RWPE2 (cell line): ENCODE results near the gene THYN1.
A peak's percentile ranks its signal among the peaks of the same experiment; 100 is the strongest.

Experiments
- ATAC-seq: fragments of 200-7000 bp; cut with Tn5 transposase; 3 replicates; pipeline ENCODE4 v1.9.1; 2021; ENCODE audit warnings: low read depth
- DNase-seq: peaks from one replicate; pipeline ENCODE4 v3.0.0-alpha.2; 2020; ENCODE audit warnings: low spot score
- H3K27ac ChIP-seq: fragments of 450-650 bp; 2 replicates; pipeline ENCODE4 v1.5.1; 2017; ENCODE audit warnings: mild to moderate bottlenecking; ENCODE audit not compliant: poor library complexity, severe bottlenecking
- H3K27me3 ChIP-seq: fragments of 250-450 bp; sonication (Bioruptor Pico); 2 replicates; pipeline ENCODE4 v1.5.1; 2021; ENCODE audit warnings: mild to moderate bottlenecking, moderate library complexity; ENCODE audit not compliant: insufficient read depth, poor library complexity, severe bottlenecking
- H3K36me3 ChIP-seq: fragments of 250-450 bp; sonication (Bioruptor Pico); 2 replicates; pipeline ENCODE4 v1.5.1; 2020; ENCODE audit warnings: low read depth, mild to moderate bottlenecking, moderate library complexity
- H3K4me1 ChIP-seq: fragments of 250-450 bp; sonication (Bioruptor Pico); 2 replicates; pipeline ENCODE4 v1.5.1; 2021; ENCODE audit warnings: mild to moderate bottlenecking, moderate library complexity; ENCODE audit not compliant: insufficient read depth, poor library complexity, severe bottlenecking
- H3K4me3 ChIP-seq: fragments of 250-450 bp; sonication (Bioruptor Pico); 2 replicates; pipeline ENCODE4 v1.5.1; 2021; ENCODE audit warnings: mild to moderate bottlenecking, moderate library complexity; ENCODE audit not compliant: severe bottlenecking
- H3K9me3 ChIP-seq: fragments of 250-450 bp; sonication (Bioruptor Pico); 2 replicates; pipeline ENCODE4 v1.5.1; 2021; ENCODE audit warnings: mild to moderate bottlenecking, moderate library complexity; ENCODE audit not compliant: severe bottlenecking
- CTCF ChIP-seq: fragments of 450-650 bp; IDR thresholded peaks from one replicate; pipeline ENCODE4 v1.5.1; 2017; ENCODE audit warnings: mild to moderate bottlenecking, moderate library complexity; ENCODE audit not compliant: poor library complexity, severe bottlenecking

The THYN1 gene

GRCh38 chr11:134248910-134249480 lies 4.2 kb downstream of the THYN1 start:
- Histone ChIP-seq H3K4me1 (peaks cover 4% of the 10 kb centered on the region), H3K36me3 (peaks cover 61% of the 10 kb centered on the region), H3K4me3 (no peak overlapping the region), H3K27ac (no peak overlapping the region), H3K27me3 (no peaks in the 10 kb centered on the region), H3K9me3 (no peaks in the 10 kb centered on the region)
- no peak for TF ChIP-seq CTCF
- no peak for DNase-seq
- no peak for ATAC-seq

DNA sequence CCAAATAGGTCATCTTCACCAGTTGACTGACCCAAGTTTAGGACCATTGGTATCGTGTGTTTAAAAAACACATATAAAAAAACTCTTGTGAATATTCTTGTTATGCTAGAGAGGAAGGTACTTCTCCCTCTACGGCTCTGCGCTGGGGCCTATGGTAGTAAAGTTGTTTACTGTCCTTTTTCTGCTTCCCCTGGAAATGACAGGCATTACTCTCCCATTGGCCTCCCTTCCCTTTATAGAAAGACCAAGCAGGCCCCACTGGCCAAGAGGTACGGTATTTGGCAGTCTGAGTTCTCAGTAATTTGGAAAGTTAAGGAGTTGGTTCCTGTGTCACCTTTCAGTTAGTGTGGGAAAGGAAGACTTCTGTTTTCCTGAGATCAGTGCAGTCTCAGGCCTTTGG lies 6.5 kb downstream of the THYN1 start:
- DNase-seq (no peak), ATAC-seq (no peak)
- H3K36me3 ChIP-seq: peaks cover 68% of the 10 kb centered on the region
- no peak for TF ChIP-seq CTCF
- H3K27ac ChIP-seq: no peak overlapping the region
- H3K4me1 ChIP-seq: no peaks in the 10 kb centered on the region
- no peaks in the 10 kb centered on the region for H3K9me3 ChIP-seq
- H3K4me3 ChIP-seq: no peak overlapping the region
- no peaks in the 10 kb centered on the region for H3K27me3 ChIP-seq

DNA sequence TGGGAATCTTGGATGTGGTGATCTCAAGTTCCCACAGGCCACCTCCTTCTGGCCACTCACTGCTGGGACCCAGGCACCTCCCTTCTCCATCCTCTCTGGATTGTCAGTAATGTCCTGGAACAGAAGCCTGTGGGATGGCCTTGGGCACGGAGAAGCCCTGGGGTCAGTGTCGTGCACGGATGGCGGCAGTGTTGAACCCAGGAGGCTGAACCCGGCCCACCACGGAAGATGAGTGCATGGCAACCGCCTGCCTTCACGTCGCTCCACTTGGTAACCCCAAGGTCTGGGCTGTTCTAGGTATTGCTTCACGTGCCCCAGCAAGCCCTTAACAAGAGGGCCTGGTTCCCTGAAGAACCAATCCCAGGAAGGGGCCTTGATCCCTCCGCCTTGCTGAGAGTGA lies 7.1 kb downstream of the THYN1 start:
- no peaks in the 10 kb centered on the region for H3K4me1 ChIP-seq
- H3K36me3 ChIP-seq: peaks cover 62% of the 10 kb centered on the region
- H3K27me3 ChIP-seq: no peaks in the 10 kb centered on the region
- no peaks in the 10 kb centered on the region for H3K9me3 ChIP-seq
- ATAC-seq: no peak
- no peak overlapping the region for H3K4me3 ChIP-seq
- no peak for TF ChIP-seq CTCF
- no peak for DNase-seq
- H3K27ac ChIP-seq: no peak overlapping the region

GRCh38 chr11:134245434-134245833 lies 7.7 kb downstream of the THYN1 start:
- ATAC-seq (no peak), DNase-seq (no peak)
- Histone ChIP-seq H3K27me3 (no peaks in the 10 kb centered on the region), H3K36me3 (peaks cover 60% of the 10 kb centered on the region), H3K9me3 (no peaks in the 10 kb centered on the region), H3K4me3 (no peak overlapping the region), H3K27ac (no peak overlapping the region), H3K4me1 (no peaks in the 10 kb centered on the region)
- no peak for TF ChIP-seq CTCF

DNA sequence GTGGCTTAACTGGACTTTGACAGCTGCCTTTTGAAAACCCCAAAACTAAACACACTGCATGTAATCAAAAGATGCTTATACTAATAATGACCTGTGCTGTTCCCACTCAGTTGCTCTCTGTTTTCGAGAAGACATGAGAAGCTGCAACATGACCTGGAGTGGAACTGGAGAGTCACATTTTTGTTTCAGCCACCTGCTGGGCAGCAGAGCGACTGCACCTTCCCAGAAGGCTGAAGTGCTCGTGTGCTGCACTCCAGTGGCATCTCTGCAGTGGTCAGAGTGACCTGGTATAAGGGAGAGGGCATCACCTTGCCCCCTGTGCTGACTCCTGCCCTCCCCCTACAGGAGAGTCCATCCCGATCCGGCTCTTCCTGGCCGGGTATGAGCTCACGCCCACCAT lies 8.6 kb downstream of the THYN1 start:
- Histone ChIP-seq H3K36me3 (peaks cover 60% of the 10 kb centered on the region), H3K27me3 (no peaks in the 10 kb centered on the region), H3K4me1 (no peaks in the 10 kb centered on the region), H3K27ac (no peak overlapping the region), H3K9me3 (no peaks in the 10 kb centered on the region), H3K4me3 (no peak overlapping the region)
- no peak for DNase-seq
- peak; percentile 69 for ATAC-seq
- peak; percentile 42 for TF ChIP-seq CTCF
